Smooth muscle cell (in vitro differentiated cells): ENCODE measurements around the gene PITPNC1. TPM values are rescaled to one million over a fixed set of nuclear protein-coding genes. Genes with fewer than 3 reads are reported as not detected.

Experiments
- DNase-seq: peaks from one replicate; lab custom pipeline; 2025; ENCODE audit not compliant: unreplicated experiment; lab: John Stamatoyannopoulos, UW
- H2AFZ ChIP-seq: fragments of 200-600 bp; sonication (generic); 2 replicates; pipeline ENCODE4 v1.6.0; 2016; ENCODE audit warnings: antibody characterized with exemption, low read depth, mild to moderate bottlenecking
- H3F3A ChIP-seq: fragments of 200-600 bp; sonication (generic); 2 replicates; pipeline ENCODE4 v1.6.0; 2017; ENCODE audit warnings: antibody characterized with exemption, low read depth
- H3K27ac ChIP-seq: fragments of 200-600 bp; sonication (generic); 2 replicates; pipeline ENCODE4 v1.5.1; 2016; ENCODE audit warnings: low read depth, mild to moderate bottlenecking
- H3K27me3 ChIP-seq: fragments of 200-600 bp; sonication (generic); 2 replicates; pipeline ENCODE4 v1.6.1; 2016; ENCODE audit warnings: low read depth, mild to moderate bottlenecking
- H3K36me3 ChIP-seq: fragments of 200-600 bp; sonication (generic); 2 replicates; pipeline ENCODE4 v1.5.1; 2016; ENCODE audit warnings: low read depth
- H3K4me1 ChIP-seq: fragments of 200-600 bp; sonication (generic); 2 replicates; pipeline ENCODE4 v1.5.1; 2016; ENCODE audit warnings: low read depth
- H3K4me2 ChIP-seq: fragments of 200-600 bp; sonication (generic); 2 replicates; pipeline ENCODE4 v1.6.0; 2016; ENCODE audit warnings: mild to moderate bottlenecking
- H3K4me3 ChIP-seq: fragments of 200-600 bp; sonication (generic); 2 replicates; pipeline ENCODE4 v1.5.1; 2016; ENCODE audit warnings: mild to moderate bottlenecking
- H3K79me2 ChIP-seq: fragments of 200-600 bp; sonication (generic); 2 replicates; pipeline ENCODE4 v1.6.0; 2016; ENCODE audit warnings: low read depth, mild to moderate bottlenecking
- H3K9ac ChIP-seq: fragments of 200-600 bp; sonication (generic); 2 replicates; pipeline ENCODE4 v1.6.0; 2016; ENCODE audit warnings: low read depth
- H3K9me3 ChIP-seq: fragments of 200-600 bp; sonication (generic); replicated peaks from 2 replicates; pipeline ENCODE4 v1.5.1; 2016; ENCODE audit warnings: low read depth
- H4K20me1 ChIP-seq: fragments of 200-600 bp; sonication (generic); 2 replicates; pipeline ENCODE4 v1.6.0; 2016; ENCODE audit warnings: low read depth
- CTCF ChIP-seq: fragments of 200-600 bp; sonication (generic); IDR thresholded peaks from 2 replicates; pipeline ENCODE4 v1.5.1; 2017; ENCODE audit warnings: borderline replicate concordance, mild to moderate bottlenecking, antibody characterized with exemption; ENCODE audit not compliant: insufficient read depth, poor library complexity, severe bottlenecking
- WGBS: methylation state at CpG from one replicate; pipeline ENCODE4 v1.1.7; 2016; ENCODE audit warnings: low lambda C conversion rate; 5-methylcytosine and 5-hydroxymethylcytosine counted together
- polyA plus RNA-seq: library from polyadenylated mRNA; unstranded; fragments of >200 nt; fragmentation: Nextera tagmentation; extraction: Ambion mirVana; gene quantifications from 2 replicates; pipeline ENCODE4 v1.2.1, GENCODE V29; 2016
- total RNA-seq: library from RNA; depleted of rRNA; stranded (reverse); fragments of >200 nt; gene quantifications from 2 replicates; pipeline ENCODE4 v1.2.3, GENCODE V29; 2014

Gene PITPNC1
- total and polyA plus RNA-seq, 2 experiments from 2014 or later = 9.6 to 12.5 TPM

- 96% methylated on average over 14 of the region's 14 CpGs for WGBS
- no peak for TF ChIP-seq CTCF
- no peak overlapping the region for H3K27ac ChIP-seq
Measured at GRCh38 chr17:67652433-67652832, 275.4 kb downstream of the PITPNC1 start.

GRCh38 chr17:67655478-67656148 lies 278.5 kb downstream of the PITPNC1 start:
- no peaks in the 10 kb centered on the region for H3K4me1 ChIP-seq
- no peaks in the 10 kb centered on the region for H3F3A ChIP-seq
- no peaks in the 10 kb centered on the region for H3K27me3 ChIP-seq
- no peak overlapping the region for H2AFZ ChIP-seq
- no peaks in the 10 kb centered on the region for H4K20me1 ChIP-seq
- H3K27ac ChIP-seq = no peak overlapping the region
- no peaks in the 10 kb centered on the region for H3K79me2 ChIP-seq
- WGBS = 95% methylated on average over 7 of the region's 7 CpGs
- no peak overlapping the region for H3K4me2 ChIP-seq
- no peaks in the 10 kb centered on the region for H3K36me3 ChIP-seq
- H3K9me3 ChIP-seq = no peaks in the 10 kb centered on the region
- H3K4me3 ChIP-seq = no peak overlapping the region
- no peak for TF ChIP-seq CTCF
- DNase-seq = no peak
- H3K9ac ChIP-seq = no peak overlapping the region

More at GRCh38 chr17:67652433-67652832, 275.4 kb downstream of the PITPNC1 start:
- Histone ChIP-seq H3K9me3 (no peaks in the 10 kb centered on the region), H3K4me2 (no peak overlapping the region), H3F3A (no peaks in the 10 kb centered on the region), H3K79me2 (no peaks in the 10 kb centered on the region), H2AFZ (no peak overlapping the region), H3K4me1 (no peaks in the 10 kb centered on the region), H4K20me1 (no peaks in the 10 kb centered on the region), H3K27me3 (no peaks in the 10 kb centered on the region), H3K36me3 (no peaks in the 10 kb centered on the region), H3K9ac (no peak overlapping the region), H3K4me3 (no peak overlapping the region)
- no peak for DNase-seq

GRCh38 chr17:67656494-67657203 lies 279.6 kb downstream of the PITPNC1 start:
- no peaks in the 10 kb centered on the region for H3K9me3 ChIP-seq
- no peak overlapping the region for H3K4me2 ChIP-seq
- 87% methylated on average over 8 of the region's 8 CpGs for WGBS
- H4K20me1 ChIP-seq = no peaks in the 10 kb centered on the region
- H3K27me3 ChIP-seq = no peaks in the 10 kb centered on the region
- no peaks in the 10 kb centered on the region for H3K4me1 ChIP-seq
- H2AFZ ChIP-seq = no peak overlapping the region
- H3K27ac ChIP-seq = no peak overlapping the region
- TF ChIP-seq CTCF = no peak
- no peaks in the 10 kb centered on the region for H3F3A ChIP-seq
- no peaks in the 10 kb centered on the region for H3K79me2 ChIP-seq
- no peak overlapping the region for H3K4me3 ChIP-seq
- no peaks in the 10 kb centered on the region for H3K36me3 ChIP-seq
- no peak for DNase-seq
- no peak overlapping the region for H3K9ac ChIP-seq
